Measurements from ENCODE around the gene TMEM144. TPM values are rescaled to one million over a fixed set of nuclear protein-coding genes. Genes with fewer than 3 reads are reported as not detected.
A peak's percentile ranks its signal among the peaks of the same experiment; 100 is the strongest.

Gene TMEM144
- total RNA-seq, 4 donors from 2014 or later: 0.51 to 2.9 (median 2.3) TPM

DNA sequence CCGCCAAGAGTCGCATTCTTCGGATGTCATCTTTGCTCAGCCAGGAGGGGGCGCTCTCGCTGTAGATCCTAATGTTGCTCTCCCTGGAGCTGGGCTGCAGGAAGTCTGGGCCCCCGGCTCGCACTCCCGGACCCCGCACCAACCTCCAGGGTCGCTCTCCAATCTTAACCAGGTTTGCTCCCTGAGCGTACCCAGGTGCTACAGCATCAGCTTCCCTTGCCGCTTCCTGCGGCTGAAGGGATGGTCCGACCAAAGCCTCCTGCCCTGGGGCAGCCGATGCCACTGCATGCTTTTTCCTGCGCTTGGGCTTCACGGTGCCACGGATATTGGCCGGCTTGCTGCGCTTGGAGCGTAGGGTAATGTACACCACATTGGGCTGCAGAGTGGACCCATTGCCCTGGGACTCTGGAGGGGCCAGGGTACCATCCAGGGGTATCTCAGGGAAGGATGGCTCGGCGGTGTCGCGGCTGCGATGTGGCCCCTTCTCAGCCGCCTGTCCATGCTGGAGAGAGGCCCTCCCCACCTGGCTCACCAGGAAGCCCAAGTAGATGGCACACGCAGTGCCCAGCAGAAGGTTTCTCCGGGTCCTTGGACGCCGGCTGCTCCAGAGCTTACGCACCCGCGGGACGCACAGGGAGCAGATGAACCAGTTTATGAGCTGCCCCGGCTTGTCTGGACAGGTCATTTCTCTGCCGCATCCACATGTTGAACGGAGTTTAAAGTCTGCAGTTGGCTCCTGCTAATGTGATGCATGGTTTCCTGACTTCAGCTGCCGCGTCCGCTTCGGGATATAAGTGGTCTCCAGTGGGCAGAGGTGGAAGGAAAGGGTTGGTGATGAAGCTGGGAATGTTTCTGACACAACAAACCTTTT, 39.4 kb upstream of the TMEM144 start:
- peak overlapping the region; percentile 50 to 73 (median 68) for H3K27ac ChIP-seq
- DNase-seq (peak; percentile 17 to 33), ATAC-seq (peak; percentile 28 to 45)
- intact Hi-C loops (cut with DNase I; ENCODE audit: low total_unique reads) (no loop called here), in situ Hi-C loops (cut with MboI; ENCODE audit: low sequenced_read_pairs in 4 of 4) (loop anchor here in 2 of 4 donors (5.0 to 10.0 kb wide), 2 partner anchors 176 to 179 kb away; no protein-coding TSS in a partner anchor)
- H3K4me3 ChIP-seq: peak overlapping the region; percentile 54 to 59 (median 56)
- no peaks in the 10 kb centered on the region for H3K27me3 ChIP-seq
- H3K36me3 ChIP-seq: no peaks in the 10 kb centered on the region
- peaks cover 3 to 7% of the 10 kb centered on the region in 2 donors for H3K4me1 ChIP-seq
- H3K9me3 ChIP-seq: no peaks in the 10 kb centered on the region
- TF ChIP-seq, protein P1, sequence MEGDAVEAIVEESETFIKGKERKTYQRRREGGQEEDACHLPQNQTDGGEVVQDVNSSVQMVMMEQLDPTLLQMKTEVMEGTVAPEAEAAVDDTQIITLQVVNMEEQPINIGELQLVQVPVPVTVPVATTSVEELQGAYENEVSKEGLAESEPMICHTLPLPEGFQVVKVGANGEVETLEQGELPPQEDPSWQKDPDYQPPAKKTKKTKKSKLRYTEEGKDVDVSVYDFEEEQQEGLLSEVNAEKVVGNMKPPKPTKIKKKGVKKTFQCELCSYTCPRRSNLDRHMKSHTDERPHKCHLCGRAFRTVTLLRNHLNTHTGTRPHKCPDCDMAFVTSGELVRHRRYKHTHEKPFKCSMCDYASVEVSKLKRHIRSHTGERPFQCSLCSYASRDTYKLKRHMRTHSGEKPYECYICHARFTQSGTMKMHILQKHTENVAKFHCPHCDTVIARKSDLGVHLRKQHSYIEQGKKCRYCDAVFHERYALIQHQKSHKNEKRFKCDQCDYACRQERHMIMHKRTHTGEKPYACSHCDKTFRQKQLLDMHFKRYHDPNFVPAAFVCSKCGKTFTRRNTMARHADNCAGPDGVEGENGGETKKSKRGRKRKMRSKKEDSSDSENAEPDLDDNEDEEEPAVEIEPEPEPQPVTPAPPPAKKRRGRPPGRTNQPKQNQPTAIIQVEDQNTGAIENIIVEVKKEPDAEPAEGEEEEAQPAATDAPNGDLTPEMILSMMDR (IDR thresholded peaks at IDR 0.05 in 4 of 5, conservative IDR thresholded peaks at IDR 0.05 in 1 of 5): peak; percentile 29 to 70 (median 64)
- no peak for TF ChIP-seq POLR2A (IDR thresholded peaks at IDR 0.05)

- Histone ChIP-seq H3K9me3 (no peaks in the 10 kb centered on the region), H3K4me1 (peaks cover 0 to 3% of the 10 kb centered on the region in 2 donors), H3K27ac (peak within 1 kb of the TSS; percentile 50 to 73 (median 68)), H3K4me3 (peak within 1 kb of the TSS; percentile 54 to 59 (median 57)), H3K27me3 (no peaks in the 10 kb centered on the region), H3K36me3 (no peaks in the 10 kb centered on the region)
- in situ Hi-C loops (cut with MboI; ENCODE audit: low sequenced_read_pairs in 4 of 4): loop anchor here in 2 of 4 donors (5.0 to 10.0 kb wide), 2 partner anchors 178 to 180 kb away; no protein-coding TSS in a partner anchor
- no peak for ATAC-seq
- TF ChIP-seq, protein P1 (IDR thresholded peaks at IDR 0.05 in 4 of 5, conservative IDR thresholded peaks at IDR 0.05 in 1 of 5): peak; percentile 8 to 48 (median 33)
- no peak for TF ChIP-seq POLR2A (IDR thresholded peaks at IDR 0.05)
- intact Hi-C loops (cut with DNase I; ENCODE audit: low total_unique reads): loop anchor here (1.0 kb wide), 1 partner anchor 180 kb away; no protein-coding TSS in a partner anchor
- DNase-seq: no peak
Observed at GRCh38 chr4:158172261-158173258, 37.7 kb upstream of the TMEM144 start, which contains the start of gene GASK1B. Gene GASK1B, minus strand, starts transcription at chr4:158173025. Its CDS starts 1,650 bp downstream, at chr4:158171375.

DNA sequence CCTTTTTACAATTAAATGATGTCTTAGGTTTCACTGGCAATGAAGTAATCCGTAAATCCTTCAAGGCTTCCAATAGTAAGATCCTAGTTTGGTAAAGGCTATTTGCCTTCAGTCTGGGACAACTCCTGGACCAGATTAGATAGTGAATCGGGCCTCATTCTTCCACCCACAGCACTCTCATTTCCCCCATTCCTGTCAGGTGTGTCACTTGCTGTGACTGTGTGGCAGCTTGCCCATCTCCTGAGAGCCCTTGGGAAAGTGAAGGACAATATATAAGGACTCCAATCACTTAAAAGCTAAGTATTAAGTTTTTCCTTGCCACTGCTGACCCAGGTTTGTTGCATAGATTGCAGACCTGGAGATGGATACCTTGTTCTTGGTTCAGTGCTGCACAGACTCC, 34.2 kb upstream of the TMEM144 start:
- ATAC-seq: no peak
- Histone ChIP-seq H3K4me3 (no peak overlapping the region), H3K27ac (no peak overlapping the region), H3K36me3 (no peaks in the 10 kb centered on the region), H3K9me3 (no peaks in the 10 kb centered on the region), H3K4me1 (no peaks in the 10 kb centered on the region), H3K27me3 (no peaks in the 10 kb centered on the region)
- TF ChIP-seq, protein P1 (IDR thresholded peaks at IDR 0.05 in 4 of 5, conservative IDR thresholded peaks at IDR 0.05 in 1 of 5): no peak
- TF ChIP-seq POLR2A (IDR thresholded peaks at IDR 0.05): no peak
- DNase-seq: no peak
- intact Hi-C loops (cut with DNase I; ENCODE audit: low total_unique reads) (no loop called here), in situ Hi-C loops (cut with MboI; ENCODE audit: low sequenced_read_pairs in 4 of 4) (loop anchor here in 1 of 4 donors (10.0 kb wide), 1 partner anchor 181 kb away; no protein-coding TSS in a partner anchor)

GRCh38 chr4:158176776-158177175, 33.5 kb upstream of the TMEM144 start:
- Histone ChIP-seq H3K9me3 (no peaks in the 10 kb centered on the region), H3K27ac (no peak overlapping the region), H3K36me3 (no peaks in the 10 kb centered on the region), H3K4me3 (no peak overlapping the region), H3K4me1 (no peaks in the 10 kb centered on the region), H3K27me3 (no peaks in the 10 kb centered on the region)
- ATAC-seq (no peak), DNase-seq (no peak)
- in situ Hi-C loops (cut with MboI; ENCODE audit: low sequenced_read_pairs in 4 of 4): loop anchor here in 1 of 4 donors (10.0 kb wide), 1 partner anchor 182 kb away; no protein-coding TSS in a partner anchor
- no peak for TF ChIP-seq POLR2A (IDR thresholded peaks at IDR 0.05)
- TF ChIP-seq, protein P1 (IDR thresholded peaks at IDR 0.05 in 4 of 5, conservative IDR thresholded peaks at IDR 0.05 in 1 of 5): no peak
- intact Hi-C loops (cut with DNase I; ENCODE audit: low total_unique reads): no loop called here

Data from gastrocnemius medialis (tissue), 4 donors.